HG02938 (cell line): ENCODE data around the gene IYD.

Experiments
- ATAC-seq: cut with Tn5 transposase; IDR thresholded peaks from one replicate; pipeline ENCODE4 v1.9.1; 2021; ENCODE audit warnings: mild to moderate bottlenecking, moderate library complexity; ENCODE audit not compliant: unreplicated experiment

IYD gene

DNA sequence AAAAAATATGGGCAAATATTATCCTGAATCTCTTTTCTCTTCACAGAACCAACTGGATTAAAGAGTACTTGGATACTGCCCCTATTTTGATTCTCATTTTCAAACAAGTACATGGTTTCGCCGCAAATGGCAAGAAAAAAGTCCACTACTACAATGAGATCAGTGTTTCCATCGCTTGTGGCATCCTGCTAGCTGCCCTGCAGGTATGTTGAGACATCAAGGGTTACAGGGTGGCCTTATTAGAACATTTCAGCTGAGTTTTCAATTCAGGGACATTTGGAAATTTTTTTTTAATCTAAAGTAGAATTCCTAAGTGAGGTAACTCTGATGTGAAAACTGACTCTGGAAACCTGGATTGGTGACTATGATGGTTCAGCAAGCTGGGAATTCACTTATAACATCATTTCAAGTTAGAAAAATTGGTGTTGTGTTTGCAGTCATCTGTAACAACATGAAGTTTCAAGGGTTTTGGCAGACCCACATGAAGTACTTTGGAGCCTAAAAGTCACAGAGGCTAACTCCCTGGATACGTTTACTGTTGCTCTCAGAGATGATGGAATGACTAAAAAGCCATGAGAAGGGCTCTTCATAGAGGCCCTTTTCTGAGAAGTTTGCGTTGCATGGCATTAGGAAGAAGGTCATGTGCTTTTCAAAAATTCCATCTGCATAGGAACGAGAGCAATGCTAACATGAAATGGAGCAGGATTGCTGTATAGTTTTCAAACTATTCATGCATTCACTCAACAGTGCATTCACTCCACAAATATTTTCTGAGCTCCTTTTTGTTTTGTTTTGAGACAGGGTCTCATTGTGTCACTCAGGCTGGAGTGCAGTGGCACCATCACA, 25.5 kb downstream of the IYD start:
- no peak for ATAC-seq

DNA sequence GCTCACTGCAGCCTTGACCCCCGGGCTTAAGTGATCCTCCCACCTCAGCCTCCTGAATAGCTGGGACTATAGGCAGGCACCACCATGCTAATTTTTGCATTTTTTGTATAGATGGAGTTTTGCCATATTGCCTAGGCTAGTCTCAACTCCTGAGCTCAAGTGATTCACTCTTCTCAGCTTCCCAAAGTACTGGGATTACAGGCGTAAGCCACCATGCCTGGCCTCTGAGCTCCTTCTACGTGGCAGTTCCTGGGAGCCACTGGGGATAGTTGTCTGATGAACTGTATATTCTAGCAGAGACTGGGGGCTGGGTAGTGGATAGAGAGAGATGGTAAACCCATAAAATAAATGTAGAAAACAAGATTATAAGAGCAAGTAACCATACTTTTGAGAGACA, 26.1 kb downstream of the IYD start:
- ATAC-seq, result no peak

DNA sequence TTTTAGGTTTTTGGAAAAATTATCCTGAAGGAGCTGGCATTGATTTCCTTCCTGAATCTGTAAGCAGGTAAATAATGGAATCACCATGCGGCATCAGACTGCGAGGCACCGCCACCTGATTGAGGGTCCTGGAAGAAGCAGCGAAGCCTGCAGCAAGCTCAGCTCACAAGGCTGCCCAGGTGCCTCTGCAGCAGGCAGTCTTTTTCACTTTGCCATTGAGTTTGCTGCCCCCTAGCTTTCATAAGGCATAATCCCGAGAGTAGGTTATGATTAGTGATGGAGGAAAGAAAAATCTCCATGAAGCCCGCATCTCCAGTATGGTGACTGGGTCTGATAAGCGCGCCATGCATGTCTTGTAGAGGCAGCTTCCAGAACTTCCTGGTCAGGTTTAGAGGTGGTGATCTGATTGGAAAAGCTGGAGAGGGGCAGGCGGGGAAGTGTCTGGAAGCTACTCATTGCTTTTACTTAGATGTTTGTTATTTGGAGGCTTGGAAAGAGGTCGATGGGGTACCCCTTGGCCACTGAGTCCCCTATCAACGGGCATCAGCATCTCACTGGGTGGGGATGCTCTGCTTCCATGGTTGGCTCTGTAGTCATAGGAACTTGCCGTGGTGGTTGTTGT, 26.7 kb downstream of the IYD start:
- ATAC-seq, result no peak

DNA sequence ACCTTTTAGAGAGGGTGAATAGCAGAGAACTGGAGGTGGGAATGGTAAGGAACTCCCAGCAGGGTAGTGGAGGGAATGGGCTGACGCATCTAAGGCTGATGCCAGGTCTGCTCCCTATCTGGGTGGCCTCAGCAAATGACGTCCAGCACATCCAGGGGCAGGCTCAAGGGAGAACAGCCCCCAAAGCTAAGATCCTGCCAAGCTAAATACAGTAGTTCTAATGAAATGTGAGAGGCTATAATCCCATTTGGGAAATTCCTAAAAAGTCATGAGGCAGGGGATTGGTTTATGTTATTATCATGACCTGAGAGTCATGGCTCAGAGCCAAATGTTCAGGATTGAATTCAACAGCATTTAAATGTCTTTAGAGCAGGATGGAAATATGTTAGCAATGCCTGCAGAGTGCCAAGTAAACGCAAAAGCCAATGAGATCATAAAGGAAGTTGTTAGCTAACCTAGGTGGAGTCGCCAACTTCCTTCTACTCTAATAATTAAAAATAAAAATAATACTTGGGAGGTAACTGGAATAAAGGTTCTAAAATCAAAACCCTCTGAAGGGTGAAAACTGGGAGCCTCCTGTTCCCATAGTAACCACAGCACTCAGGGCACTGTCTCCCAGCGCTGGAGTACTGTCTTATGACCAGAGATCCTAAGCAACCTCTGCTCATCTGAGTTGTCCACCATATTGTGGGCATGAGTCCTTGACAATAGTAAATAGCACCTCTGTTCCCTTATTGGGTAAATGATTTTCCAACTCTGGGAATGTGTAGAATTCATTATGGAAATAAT, 34.8 kb downstream of the IYD start:
- no peak for ATAC-seq

DNA sequence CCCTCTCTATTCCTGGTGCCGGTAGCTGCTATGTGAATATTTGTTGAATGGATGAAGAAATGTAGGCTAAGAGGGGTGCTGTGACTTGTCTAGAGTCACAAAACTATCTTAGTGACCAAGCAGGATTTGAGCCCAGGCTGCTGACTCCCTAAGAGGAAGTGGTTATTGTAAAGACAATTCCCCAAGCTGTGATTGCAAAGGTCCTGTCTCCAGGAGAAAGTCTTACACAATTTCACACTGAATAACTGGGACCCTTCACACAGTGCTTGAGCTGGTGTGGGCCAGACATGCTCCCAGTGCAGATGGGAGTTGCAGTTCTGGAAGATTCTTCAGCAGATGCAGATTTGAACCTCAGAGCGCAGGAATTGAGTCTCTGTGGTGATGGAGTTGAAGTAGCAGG, 38.1 kb downstream of the IYD start:
- ATAC-seq, result no peak

DNA sequence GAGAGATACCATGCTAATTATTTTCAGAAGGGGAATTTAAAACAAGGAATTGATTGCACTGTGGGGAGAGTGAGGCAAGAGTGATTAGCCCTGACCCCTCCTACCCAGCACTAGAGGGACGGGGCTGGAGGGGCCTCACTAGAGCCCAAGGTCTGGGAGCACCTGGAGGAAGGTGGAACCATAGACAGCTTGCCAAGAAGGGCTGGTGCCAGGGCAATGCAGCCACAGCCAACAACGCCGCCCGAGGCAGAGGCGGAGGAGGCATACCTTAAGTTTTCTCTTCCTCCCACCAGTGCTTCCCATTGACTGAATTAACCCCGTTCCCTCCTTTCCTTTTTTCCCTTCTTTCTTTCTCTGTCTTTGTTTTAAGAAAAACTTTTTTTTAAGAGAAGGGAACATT, 40.0 kb downstream of the IYD start:
- ATAC-seq, result no peak

DNA sequence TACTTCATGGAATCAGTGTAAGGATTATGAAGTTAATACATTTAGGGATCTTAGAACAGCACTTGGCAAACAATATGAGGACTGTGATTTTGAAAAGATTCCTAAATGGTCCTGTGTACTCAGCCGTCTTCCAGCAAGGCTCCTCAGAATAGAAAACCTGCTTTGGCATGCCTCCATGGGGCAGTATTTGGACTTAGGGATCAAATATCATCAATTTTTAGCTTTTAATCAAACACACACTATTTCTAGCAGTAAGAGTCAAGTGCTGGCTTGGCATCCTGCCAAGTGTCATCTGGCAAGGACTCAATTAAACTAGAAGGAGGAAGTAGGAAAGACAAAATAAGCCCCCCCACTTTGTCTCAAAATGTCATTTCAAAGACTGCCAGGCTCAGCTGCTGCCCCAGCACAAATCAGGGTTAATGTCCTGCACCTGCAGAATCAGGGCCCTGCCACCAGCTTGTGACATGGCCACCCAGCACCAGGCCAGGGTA, 40.8 kb downstream of the IYD start:
- no peak for ATAC-seq

DNA sequence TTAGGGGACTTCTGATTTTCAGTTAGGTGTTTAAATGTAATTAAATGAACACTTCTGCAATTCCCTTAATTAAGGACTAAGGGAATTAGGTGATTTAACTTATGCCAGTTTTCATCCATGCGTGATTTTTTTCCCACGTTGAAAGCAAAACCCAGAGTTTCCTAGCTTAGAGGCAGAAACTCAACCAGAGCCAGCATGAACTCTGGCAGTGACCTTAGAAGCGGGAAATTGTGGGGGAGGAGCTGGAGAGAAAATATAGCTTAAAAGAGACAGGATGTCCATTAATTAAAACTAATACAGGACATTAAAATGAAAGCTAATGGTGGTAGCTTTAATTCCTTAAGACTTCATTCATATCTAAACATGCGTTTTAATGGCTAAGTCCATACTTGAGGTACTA, 41.6 kb downstream of the IYD start:
- no peak for ATAC-seq

DNA sequence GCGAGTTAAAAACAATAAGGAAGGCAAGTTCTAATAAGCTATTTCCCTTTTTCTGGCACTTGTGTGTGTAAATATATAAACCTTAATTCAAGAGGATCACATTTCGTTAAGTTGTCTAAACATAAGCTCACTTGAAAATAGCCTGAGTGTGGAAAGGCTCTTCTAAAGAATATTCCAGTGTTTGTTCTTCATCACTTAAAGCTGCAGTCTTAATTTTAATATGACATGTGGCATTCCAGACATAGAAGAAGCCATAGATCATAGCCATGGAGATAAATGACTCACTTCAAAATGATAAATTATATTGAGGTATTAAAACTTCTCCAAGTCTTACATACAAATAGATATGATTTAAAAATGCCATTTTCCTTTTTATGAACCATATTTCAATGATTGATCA, 42.1 kb downstream of the IYD start:
- ATAC-seq, result no peak

DNA sequence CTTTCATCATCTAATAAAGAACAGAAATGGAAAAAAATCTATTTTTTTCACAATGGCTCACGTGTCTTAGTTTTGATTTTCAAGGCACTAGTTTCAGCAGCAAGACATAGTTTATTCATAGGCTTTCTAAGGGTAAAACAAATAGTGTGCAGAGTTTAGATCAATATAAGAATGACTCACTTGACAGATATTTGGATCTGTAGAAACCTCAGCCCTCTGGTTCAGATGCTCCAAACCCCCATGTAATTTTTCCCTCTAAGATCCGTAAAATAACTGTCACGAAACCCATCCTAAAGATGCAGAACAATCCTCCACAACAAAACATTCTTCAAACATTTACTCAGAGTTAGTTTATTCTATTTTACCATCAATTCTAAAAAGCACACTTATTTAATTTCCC, 43.4 kb downstream of the IYD start:
- ATAC-seq, result no peak

DNA sequence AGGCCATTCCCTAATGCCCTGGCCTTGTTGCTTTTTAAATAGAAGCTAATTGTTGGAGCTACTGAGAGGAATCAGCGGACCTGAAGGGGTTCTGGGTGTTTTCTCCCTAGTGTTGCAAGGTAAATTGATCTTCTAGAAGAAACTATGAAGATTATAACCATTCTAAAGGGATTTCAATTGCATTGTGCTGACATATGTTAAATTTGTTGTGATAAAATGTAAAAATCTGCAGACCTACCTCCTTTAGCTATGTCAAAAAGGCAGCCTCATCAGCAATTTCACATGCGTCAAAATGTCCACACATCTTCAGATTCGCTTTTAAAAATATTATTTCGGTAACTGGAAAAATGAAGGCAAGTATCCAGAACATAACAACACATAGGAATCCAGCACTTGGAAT, 44.4 kb downstream of the IYD start:
- ATAC-seq, result no peak

DNA sequence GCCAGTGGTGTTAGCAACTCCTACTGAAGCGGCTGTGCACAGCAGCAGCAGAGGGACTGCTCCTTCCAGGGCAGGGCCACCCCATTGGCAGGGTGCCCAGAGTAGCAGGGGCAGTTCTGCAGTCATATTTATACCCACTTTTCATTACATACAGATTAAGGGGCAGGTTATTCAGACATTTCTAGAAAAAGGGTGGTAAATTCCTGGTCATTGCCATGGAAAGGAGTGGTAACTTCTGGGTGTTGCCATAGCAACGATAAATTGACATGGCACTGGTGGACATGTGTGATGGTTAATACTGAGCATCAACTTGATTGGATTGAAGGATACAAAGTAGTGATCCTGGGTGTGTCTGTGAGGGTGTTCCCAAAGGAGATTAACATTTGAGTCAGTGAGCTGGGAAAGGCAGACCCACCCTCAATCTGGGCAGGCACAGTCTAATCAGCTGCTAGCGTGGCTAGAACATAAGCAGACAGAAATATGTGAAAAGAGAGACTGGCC, 45.0 kb downstream of the IYD start:
- ATAC-seq, result no peak

DNA sequence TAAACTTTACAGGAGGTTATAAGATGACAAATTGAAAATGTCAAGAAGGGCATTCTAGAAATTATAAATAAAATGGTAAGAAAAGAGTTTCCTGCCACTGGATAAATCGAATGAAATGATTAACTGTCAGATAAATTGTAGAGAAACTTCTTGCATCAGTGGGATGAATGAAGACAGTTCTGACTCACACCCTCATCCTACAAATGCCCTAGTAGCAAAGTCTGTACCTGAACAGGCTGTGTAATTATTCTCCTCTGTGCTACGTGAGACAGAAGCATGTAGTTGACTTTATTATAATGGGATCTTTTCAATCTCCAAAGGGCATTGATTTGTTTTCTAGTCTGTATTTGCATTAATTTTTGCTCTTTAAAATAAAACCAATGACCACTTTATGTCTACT, 47.3 kb downstream of the IYD start:
- ATAC-seq, result no peak

DNA sequence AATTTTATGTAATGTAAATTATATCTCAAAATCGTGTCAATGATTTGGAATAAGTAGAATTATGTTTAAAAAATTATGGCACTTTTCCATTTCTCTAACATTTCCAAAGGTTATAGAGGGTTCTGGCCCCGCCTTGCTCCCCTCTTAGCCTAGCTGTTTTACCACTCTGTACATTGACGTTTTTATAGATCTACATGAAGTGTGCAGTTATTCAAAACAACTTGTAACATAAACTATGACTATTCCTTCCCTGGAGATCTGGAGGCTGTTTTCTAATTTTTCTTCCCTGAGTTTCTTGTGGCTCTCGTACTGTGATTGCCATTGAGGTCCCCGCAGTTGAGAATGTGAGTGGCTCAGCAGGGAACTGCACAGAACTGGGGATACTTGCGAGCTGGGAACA, 48.4 kb downstream of the IYD start:
- no peak for ATAC-seq

DNA sequence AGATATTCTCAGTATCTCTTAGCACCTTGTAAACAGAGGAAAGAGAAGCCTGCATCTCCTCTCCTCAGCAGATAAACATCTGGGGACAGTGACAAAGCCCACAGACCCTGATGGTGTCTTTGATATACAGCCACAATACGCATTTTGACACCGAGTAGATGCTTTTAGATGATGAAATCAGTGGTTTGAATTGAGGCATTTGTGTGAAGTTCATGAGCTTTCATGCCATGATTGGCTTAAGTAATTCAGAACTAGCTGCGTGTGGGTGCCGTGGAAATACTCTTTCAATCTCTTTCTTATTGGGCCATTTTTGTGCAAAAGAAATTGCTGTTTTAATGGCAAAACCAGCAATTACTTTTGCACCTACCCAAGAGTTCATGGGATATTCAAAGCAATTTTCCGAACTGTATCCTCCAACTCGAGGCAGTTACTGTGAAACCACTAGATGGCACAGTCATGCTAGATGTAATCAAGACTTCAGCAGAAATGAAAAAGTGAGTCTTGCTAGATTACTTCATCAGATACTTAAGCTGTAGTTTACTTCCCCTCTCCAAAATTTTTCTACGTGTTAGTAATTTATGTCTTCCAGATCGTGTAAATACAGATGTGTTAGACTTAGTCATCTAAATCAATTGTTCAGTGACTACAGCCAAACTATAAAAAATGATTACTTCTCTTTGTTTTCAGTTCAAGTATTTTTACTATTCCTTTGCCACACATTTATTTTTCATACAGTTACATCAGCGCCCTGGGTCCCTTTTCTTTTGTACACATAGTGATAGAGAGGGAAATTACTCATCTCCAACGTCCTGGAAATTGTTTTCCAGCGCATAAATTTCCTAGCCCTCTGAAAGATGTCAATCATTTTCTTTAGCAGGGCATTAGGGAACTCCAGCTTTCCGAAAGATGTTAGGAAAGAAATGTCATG, 49.4 kb downstream of the IYD start:
- peak; percentile 76 for ATAC-seq

DNA sequence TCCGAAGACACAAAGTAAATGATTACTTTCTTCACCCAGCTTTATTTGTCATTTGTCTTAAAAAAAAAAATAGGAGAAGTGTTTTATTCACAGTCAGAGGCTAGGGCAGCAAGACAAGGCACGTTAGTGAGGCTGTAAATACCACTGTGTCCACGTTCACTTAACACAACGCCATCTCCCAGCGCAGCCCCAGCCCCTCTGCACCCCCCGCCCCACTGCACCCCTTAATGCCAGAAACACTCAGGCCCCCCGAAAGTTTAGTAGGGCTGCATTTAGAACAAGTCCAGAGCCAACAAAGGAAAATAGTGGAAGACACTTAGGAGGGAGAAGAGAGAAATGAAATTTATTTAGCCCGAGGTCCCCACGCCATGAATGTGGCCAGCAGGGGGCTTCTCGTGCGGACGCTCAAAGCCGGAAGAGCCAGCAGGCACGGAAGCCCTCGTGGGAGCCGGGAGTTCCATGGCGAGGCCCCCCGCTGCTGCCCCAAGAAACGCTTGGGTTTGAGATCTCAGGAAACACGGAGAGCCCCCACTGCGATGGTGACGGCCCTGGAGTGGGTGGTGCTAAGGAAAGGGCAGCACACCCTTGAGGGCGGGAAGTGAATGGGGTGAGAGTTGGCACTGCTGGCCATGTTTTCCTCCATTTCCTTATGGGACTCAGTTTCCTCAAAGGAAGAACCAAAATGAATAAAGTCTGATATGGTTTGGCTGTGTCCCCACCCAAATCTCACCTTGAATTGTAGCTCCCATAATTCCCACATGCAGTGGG, 50.2 kb downstream of the IYD start:
- ATAC-seq, result no peak

DNA sequence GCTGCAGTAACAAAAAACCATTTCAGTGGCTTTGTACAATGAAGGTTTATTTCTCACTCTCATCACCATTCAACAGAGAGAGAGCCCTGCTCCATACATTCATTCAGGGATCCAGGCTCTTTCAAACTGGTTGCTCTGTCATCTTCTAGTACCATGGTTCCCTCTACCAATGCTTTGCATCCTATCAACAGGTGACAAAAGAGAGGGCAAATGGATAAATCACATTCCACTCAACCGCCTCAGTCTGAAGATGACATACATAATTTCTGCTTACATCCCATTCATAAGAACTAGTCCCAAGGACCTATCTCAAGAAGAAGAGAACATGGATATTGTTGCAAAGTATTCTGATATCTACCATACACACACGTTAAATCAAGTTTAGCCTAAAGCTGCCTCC, 51.6 kb downstream of the IYD start:
- ATAC-seq, result no peak

DNA sequence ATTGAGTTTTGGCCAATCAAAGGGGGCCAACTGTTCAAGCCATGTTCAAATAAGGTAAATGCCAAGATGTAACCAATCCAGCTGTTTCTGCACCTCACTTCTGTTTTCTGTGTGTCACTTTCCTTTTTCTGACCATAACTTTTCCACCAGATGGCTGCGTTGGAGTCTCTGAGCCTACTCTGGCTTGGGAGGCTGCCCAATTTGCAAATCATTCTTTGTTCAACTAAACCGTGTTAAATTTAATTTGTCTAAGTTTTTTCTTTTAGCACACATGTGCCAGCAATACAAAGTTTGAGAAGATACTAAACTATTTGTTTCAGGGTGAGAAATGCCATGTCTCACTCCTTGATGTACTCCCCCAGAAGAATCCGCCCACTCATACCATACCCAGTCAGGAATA, 52.1 kb downstream of the IYD start:
- no peak for ATAC-seq

DNA sequence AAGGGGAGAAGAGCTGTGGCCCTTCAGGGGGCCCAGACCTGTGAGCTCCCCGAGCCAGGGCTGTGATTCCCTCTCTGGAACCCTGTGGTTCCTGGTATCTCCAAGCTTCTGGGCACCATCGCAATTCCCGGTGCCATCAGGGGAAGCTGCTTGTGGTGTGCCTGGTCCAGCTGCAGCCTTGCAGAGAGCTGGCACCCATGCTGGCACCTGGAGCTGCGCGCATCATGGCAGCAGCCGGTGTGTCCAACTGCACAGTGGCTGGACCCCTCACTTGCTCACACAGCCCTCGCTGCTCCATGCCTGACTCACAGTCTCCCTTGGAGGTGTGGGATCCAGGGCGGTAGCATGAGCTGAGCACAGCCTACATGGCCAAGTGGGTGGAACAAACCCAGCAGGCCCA, 56.7 kb downstream of the IYD start:
- no peak for ATAC-seq

DNA sequence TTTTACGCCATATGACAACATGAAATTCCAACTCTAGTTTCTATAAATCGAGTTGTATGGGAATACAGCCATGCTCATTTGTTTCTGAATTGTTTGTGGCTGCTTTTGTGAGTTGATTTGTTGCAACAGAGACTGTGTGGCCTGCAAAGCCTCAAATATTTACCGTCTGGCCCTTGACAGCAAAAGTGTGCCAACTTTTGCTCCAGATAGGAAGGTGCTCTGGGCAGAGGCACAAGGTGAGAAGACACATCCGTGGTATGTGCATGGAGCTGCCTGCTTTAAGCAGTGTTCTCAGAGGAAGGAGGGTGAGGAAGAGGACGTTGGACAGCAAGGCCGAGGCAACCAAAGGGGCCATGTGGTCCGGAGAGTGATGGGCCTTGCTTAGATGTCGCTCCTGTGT, 57.4 kb downstream of the IYD start:
- no peak for ATAC-seq
